Subcutaneous abdominal adipose tissue (tissue), 5 donors: ENCODE measurements around the gene IL5RA.

ENCODE experiments used
- H3K27ac ChIP-seq: one replicate; pipeline ENCODE4 v1.7.0; 2013; ENCODE audit warnings: low read depth, mild to moderate bottlenecking, inconsistent platforms, low read length, moderate library complexity
- H3K27me3 ChIP-seq, 5 donors: one replicate each; pipeline ENCODE4 v1.7.0; 2013; ENCODE audit warnings: low read length in 5 of 5, inconsistent platforms in 1 of 5; ENCODE audit not compliant: control insufficient read depth in 5 of 5, insufficient read depth in 4 of 5
- H3K36me3 ChIP-seq, 5 donors: one replicate each; pipeline ENCODE4 v1.7.0; 2013; ENCODE audit warnings: low read length in 5 of 5; ENCODE audit not compliant: control insufficient read depth in 5 of 5, insufficient read depth in 5 of 5
- H3K4me1 ChIP-seq, 5 donors: one replicate each; pipeline ENCODE4 v1.7.0; 2013; ENCODE audit warnings: low read length in 5 of 5, mild to moderate bottlenecking in 3 of 5, moderate library complexity in 1 of 5; ENCODE audit not compliant: control insufficient read depth in 5 of 5, insufficient read depth in 5 of 5
- H3K4me3 ChIP-seq, 5 donors: one replicate each; pipeline ENCODE4 v1.7.0; 2013; ENCODE audit warnings: low read length in 5 of 5, low read depth in 1 of 5
- H3K9ac ChIP-seq, 5 donors: one replicate each; pipeline ENCODE4 v1.7.0; 2013; ENCODE audit warnings: low read length in 5 of 5, mild to moderate bottlenecking in 4 of 5, moderate library complexity in 3 of 5
- H3K9me3 ChIP-seq, 5 donors: one replicate each; pipeline ENCODE4 v1.7.0; 2013; ENCODE audit warnings: low read length in 5 of 5; ENCODE audit not compliant: control insufficient read depth in 5 of 5
- donor health status: healthy.
- donor health status: healthy.
- donor health status: healthy.
- donor health status: healthy.
- donor health status: healthy.

IL5RA gene

GRCh38 chr3:3086239-3086638, 23.9 kb downstream of the IL5RA start:
- no peaks in the 10 kb centered on the region for H3K9me3 ChIP-seq
- no peaks in the 10 kb centered on the region for H3K27me3 ChIP-seq
- H3K9ac ChIP-seq = no peak overlapping the region
- H3K27ac ChIP-seq = no peak overlapping the region
- no peaks in the 10 kb centered on the region for H3K4me1 ChIP-seq
- no peaks in the 10 kb centered on the region for H3K36me3 ChIP-seq
- no peak overlapping the region for H3K4me3 ChIP-seq

DNA sequence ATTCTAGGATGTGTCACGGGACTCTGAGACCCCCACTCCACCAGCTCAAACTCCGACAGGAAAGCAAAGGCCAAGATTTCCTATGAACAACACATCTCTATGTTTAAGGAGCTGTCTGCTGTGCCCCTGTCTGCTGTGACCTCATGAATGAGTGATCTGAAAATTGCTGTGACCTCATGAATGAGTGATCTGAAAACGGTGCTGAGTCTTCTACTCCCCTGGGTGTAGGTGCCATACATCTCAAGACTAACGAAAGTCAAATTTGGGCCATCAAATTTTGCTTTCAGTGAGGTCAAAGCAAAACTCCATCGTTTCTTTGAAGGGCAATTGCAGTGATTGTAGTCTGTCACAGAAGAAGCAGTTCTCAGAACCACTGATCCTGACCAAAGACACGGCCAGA, 24.4 kb downstream of the IL5RA start:
- Histone ChIP-seq H3K27me3 (no peaks in the 10 kb centered on the region), H3K9ac (no peak overlapping the region), H3K4me1 (no peaks in the 10 kb centered on the region), H3K9me3 (no peaks in the 10 kb centered on the region), H3K27ac (no peak overlapping the region), H3K4me3 (no peak overlapping the region), H3K36me3 (no peaks in the 10 kb centered on the region)

GRCh38 chr3:3084890-3085289, 25.3 kb downstream of the IL5RA start:
- no peaks in the 10 kb centered on the region for H3K27me3 ChIP-seq
- H3K9me3 ChIP-seq = no peaks in the 10 kb centered on the region

GRCh38 chr3:3082234-3082924, 27.8 kb downstream of the IL5RA start:
- H3K4me1 ChIP-seq = no peaks in the 10 kb centered on the region

More at GRCh38 chr3:3084890-3085289, 25.3 kb downstream of the IL5RA start:
- Histone ChIP-seq H3K27ac (no peak overlapping the region), H3K4me3 (no peak overlapping the region), H3K4me1 (no peaks in the 10 kb centered on the region), H3K36me3 (no peaks in the 10 kb centered on the region), H3K9ac (no peak overlapping the region)

DNA sequence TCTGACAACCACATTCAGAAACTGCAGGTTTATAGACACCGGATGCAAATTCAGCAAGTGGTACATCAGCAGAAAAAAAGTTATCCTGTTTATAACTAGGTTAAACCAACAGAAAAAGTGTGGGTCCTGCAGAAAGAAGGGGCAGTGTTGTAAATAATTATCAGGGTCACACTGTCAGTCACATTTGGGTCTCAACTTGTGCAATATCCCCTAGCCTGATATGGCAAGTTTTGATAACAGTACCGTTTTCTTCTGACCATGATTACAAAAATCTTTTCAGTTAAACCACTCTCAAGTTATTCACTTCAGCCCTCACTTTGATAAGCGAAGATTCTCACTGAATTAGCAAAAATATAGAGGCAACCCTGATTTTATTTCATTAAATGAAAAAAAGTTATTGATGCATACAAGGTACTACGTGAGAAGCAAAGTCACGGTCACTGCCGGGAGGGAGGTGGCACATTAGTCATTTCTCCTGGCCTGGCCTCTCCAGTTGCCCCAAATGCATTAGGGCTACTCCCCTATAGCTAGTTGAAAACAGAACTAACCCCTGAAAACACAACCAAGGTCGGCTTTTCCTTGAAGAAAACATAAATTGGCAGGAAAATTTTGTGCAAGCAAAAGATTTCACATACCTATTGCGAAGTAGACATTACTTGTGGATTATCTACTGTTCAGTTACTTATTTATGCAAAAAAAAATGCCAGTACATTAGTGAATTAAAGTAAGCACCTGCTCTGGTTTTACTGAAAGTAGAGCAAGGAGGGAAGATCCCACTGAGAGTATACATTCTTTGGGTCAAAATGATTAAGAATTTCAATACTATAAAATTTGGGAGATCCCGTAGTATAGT, 28.6 kb downstream of the IL5RA start:
- H3K4me1 ChIP-seq = no peaks in the 10 kb centered on the region
- no peaks in the 10 kb centered on the region for H3K36me3 ChIP-seq
- H3K27ac ChIP-seq = no peak overlapping the region
- no peak overlapping the region for H3K4me3 ChIP-seq
- no peaks in the 10 kb centered on the region for H3K27me3 ChIP-seq
- no peak overlapping the region for H3K9ac ChIP-seq
- no peaks in the 10 kb centered on the region for H3K9me3 ChIP-seq

More at GRCh38 chr3:3082234-3082924, 27.8 kb downstream of the IL5RA start:
- Histone ChIP-seq H3K9ac (no peak overlapping the region), H3K27ac (no peak overlapping the region), H3K27me3 (no peaks in the 10 kb centered on the region), H3K4me3 (no peak overlapping the region), H3K9me3 (no peaks in the 10 kb centered on the region), H3K36me3 (no peaks in the 10 kb centered on the region)

- Histone ChIP-seq H3K9ac (no peak overlapping the region), H3K9me3 (no peaks in the 10 kb centered on the region), H3K27me3 (no peaks in the 10 kb centered on the region), H3K27ac (no peak overlapping the region), H3K4me1 (no peaks in the 10 kb centered on the region), H3K36me3 (no peaks in the 10 kb centered on the region), H3K4me3 (no peak overlapping the region)
Observed at GRCh38 chr3:3080309-3080708, 29.9 kb downstream of the IL5RA start.

- H3K9me3 ChIP-seq = no peaks in the 10 kb centered on the region
Observed at GRCh38 chr3:3074551-3075257, 35.5 kb downstream of the IL5RA start.

DNA sequence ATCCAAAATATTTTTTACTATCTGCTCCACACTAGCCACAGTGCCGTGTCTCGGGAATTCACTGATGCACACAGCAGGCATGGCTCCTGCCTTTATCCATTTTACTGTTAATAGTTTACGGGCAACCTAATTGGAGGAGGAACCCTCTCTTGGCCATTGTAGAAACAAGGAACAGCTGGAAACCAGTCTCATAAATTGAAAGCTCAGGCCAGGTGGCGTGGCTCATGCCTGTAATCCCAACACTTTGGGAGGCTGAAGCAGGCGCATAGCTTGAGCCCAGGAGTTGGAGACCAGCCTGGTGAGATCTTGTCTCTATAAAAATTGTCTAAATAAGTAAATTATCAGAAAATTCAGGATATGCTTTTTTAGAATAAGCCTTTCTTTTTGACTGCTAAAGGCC, 39.0 kb downstream of the IL5RA start:
- no peak overlapping the region for H3K4me3 ChIP-seq
- H3K4me1 ChIP-seq = no peaks in the 10 kb centered on the region
- H3K9me3 ChIP-seq = no peaks in the 10 kb centered on the region
- no peaks in the 10 kb centered on the region for H3K36me3 ChIP-seq
- no peak overlapping the region for H3K27ac ChIP-seq
- H3K27me3 ChIP-seq = no peaks in the 10 kb centered on the region
- H3K9ac ChIP-seq = no peak overlapping the region

More at GRCh38 chr3:3074551-3075257, 35.5 kb downstream of the IL5RA start:
- Histone ChIP-seq H3K27ac (no peak overlapping the region), H3K4me1 (no peaks in the 10 kb centered on the region), H3K36me3 (no peaks in the 10 kb centered on the region), H3K4me3 (no peak overlapping the region), H3K9ac (no peak overlapping the region), H3K27me3 (no peaks in the 10 kb centered on the region)

DNA sequence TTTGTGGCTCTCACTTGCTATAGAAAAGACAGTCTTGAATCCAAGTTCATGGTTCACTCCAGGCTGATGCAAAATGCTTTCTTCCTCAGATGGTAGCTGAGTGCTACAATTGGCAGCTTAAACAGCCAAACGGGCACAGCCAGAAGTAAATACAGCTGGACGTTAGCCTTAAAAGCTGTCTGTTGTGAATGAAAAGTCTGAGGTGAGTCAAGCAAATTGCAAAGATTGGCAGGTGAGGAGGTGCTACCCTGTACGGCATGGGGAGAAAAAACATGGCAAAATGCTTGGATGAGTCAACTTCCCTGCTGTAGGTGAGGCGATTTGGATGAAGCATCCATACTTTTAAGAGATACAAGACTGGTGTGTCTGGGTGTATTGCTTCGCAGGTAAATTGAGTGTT, 40.5 kb downstream of the IL5RA start:
- H3K9me3 ChIP-seq = no peaks in the 10 kb centered on the region
- no peak overlapping the region for H3K27ac ChIP-seq
- H3K4me3 ChIP-seq = no peak overlapping the region
- H3K36me3 ChIP-seq = no peaks in the 10 kb centered on the region
- H3K27me3 ChIP-seq = no peaks in the 10 kb centered on the region
- no peaks in the 10 kb centered on the region for H3K4me1 ChIP-seq
- no peak overlapping the region for H3K9ac ChIP-seq

GRCh38 chr3:3068358-3068881, 41.8 kb downstream of the IL5RA start:
- no peaks in the 10 kb centered on the region for H3K27me3 ChIP-seq
- H3K27ac ChIP-seq = no peak overlapping the region
- H3K9me3 ChIP-seq = no peaks in the 10 kb centered on the region
- no peak overlapping the region for H3K4me3 ChIP-seq
- no peaks in the 10 kb centered on the region for H3K36me3 ChIP-seq
- no peaks in the 10 kb centered on the region for H3K4me1 ChIP-seq
- no peak overlapping the region for H3K9ac ChIP-seq
